ENCODE measurements around the gene TCEAL6.
"Not testable (repeated sequence)": the region's sequence is repeated elsewhere in the genome, so short reads cannot be mapped to it uniquely, and the experiment has no call there.

The TCEAL6 gene

GRCh38 chrX:102142274-102142673 lies at the start of gene TCEAL6:
TSS of gene TCEAL6 (minus strand) at chrX:102142481.
- not testable (repeated sequence) for DNase-seq (ENCODE audit: low read depth, low spot score); H3K27ac ChIP-seq; H3K4me3 ChIP-seq; H3K9me3 ChIP-seq (ENCODE audit: low read depth, low read length); H3K9ac ChIP-seq (ENCODE audit: insufficient read length); H3K36me3 ChIP-seq (ENCODE audit: insufficient read depth, low read length)

- H3K9ac ChIP-seq (ENCODE audit: insufficient read length) = no peak overlapping the region
- H3K9me3 ChIP-seq (ENCODE audit: low read depth, low read length) = no peaks in the 10 kb centered on the region
- H3K27ac ChIP-seq = no peak overlapping the region
- no peak for TF ChIP-seq EZH2 (IDR thresholded peaks at IDR 0.05)
- TF ChIP-seq FOXP2 (optimal IDR thresholded peaks at IDR 0.05; ENCODE audit: control extremely low read depth, extremely low read length, insufficient read depth) = no peak
- no peak for TF ChIP-seq POLR2AphosphoS5 (IDR thresholded peaks at IDR 0.05; ENCODE audit: borderline replicate concordance, low read depth, low read length)
- DNase-seq (ENCODE audit: low read depth, low spot score) = no peak
- H3K36me3 ChIP-seq (ENCODE audit: insufficient read depth, low read length) = no peaks in the 10 kb centered on the region
- no peak overlapping the region for H3K4me3 ChIP-seq
Measured at GRCh38 chrX:102185967-102186720, 43.9 kb upstream of the TCEAL6 start.

- Histone ChIP-seq H3K36me3 (ENCODE audit: insufficient read depth, low read length) (no peaks in the 10 kb centered on the region), H3K4me3 (no peak within 1 kb of the TSS), H3K9ac (ENCODE audit: insufficient read length) (no peak within 1 kb of the TSS), H3K27ac (no peak within 1 kb of the TSS), H3K9me3 (ENCODE audit: low read depth, low read length) (no peaks in the 10 kb centered on the region)
- TF ChIP-seq FOXP2 (optimal IDR thresholded peaks at IDR 0.05; ENCODE audit: control extremely low read depth, extremely low read length, insufficient read depth) (no peak), EZH2 (IDR thresholded peaks at IDR 0.05) (no peak), POLR2AphosphoS5 (IDR thresholded peaks at IDR 0.05; ENCODE audit: borderline replicate concordance, low read depth, low read length) (no peak)
- DNase-seq (ENCODE audit: low read depth, low spot score) = no peak
Measured at GRCh38 chrX:102155806-102156179, 13.5 kb upstream of the TCEAL6 start, which contains the start of gene BEX5. TSS of gene BEX5 (minus strand) at chrX:102155977. CDS start at chrX:102154265, 1,712 bp downstream.

GRCh38 chrX:102154900-102155805 lies 12.9 kb upstream of the TCEAL6 start:
- no peak overlapping the region for H3K4me3 ChIP-seq
- TF ChIP-seq POLR2AphosphoS5 (IDR thresholded peaks at IDR 0.05; ENCODE audit: borderline replicate concordance, low read depth, low read length) (no peak), EZH2 (IDR thresholded peaks at IDR 0.05) (no peak), FOXP2 (optimal IDR thresholded peaks at IDR 0.05; ENCODE audit: control extremely low read depth, extremely low read length, insufficient read depth) (no peak)
- DNase-seq (ENCODE audit: low read depth, low spot score) = no peak
- H3K9ac ChIP-seq (ENCODE audit: insufficient read length) = no peak overlapping the region
- no peaks in the 10 kb centered on the region for H3K9me3 ChIP-seq (ENCODE audit: low read depth, low read length)
- no peaks in the 10 kb centered on the region for H3K36me3 ChIP-seq (ENCODE audit: insufficient read depth, low read length)
- no peak overlapping the region for H3K27ac ChIP-seq

GRCh38 chrX:102154218-102154860 lies 12.1 kb upstream of the TCEAL6 start:
- no peak for DNase-seq (ENCODE audit: low read depth, low spot score)
- no peak overlapping the region for H3K27ac ChIP-seq
- no peak overlapping the region for H3K4me3 ChIP-seq
- no peak overlapping the region for H3K9ac ChIP-seq (ENCODE audit: insufficient read length)
- TF ChIP-seq EZH2 (IDR thresholded peaks at IDR 0.05) (no peak), FOXP2 (optimal IDR thresholded peaks at IDR 0.05; ENCODE audit: control extremely low read depth, extremely low read length, insufficient read depth) (no peak), POLR2AphosphoS5 (IDR thresholded peaks at IDR 0.05; ENCODE audit: borderline replicate concordance, low read depth, low read length) (no peak)
- H3K36me3 ChIP-seq (ENCODE audit: insufficient read depth, low read length) = no peaks in the 10 kb centered on the region
- H3K9me3 ChIP-seq (ENCODE audit: low read depth, low read length) = no peaks in the 10 kb centered on the region

GRCh38 chrX:102141631-102142030 lies 650 bp downstream of the TCEAL6 start:
- H3K9me3 ChIP-seq (ENCODE audit: low read depth, low read length); H3K4me3 ChIP-seq; H3K36me3 ChIP-seq (ENCODE audit: insufficient read depth, low read length); H3K9ac ChIP-seq (ENCODE audit: insufficient read length); H3K27ac ChIP-seq; DNase-seq (ENCODE audit: low read depth, low spot score): not testable (repeated sequence)

- not testable (repeated sequence) for H3K9me3 ChIP-seq (ENCODE audit: low read depth, low read length); DNase-seq (ENCODE audit: low read depth, low spot score); H3K4me3 ChIP-seq; H3K9ac ChIP-seq (ENCODE audit: insufficient read length); H3K27ac ChIP-seq; H3K36me3 ChIP-seq (ENCODE audit: insufficient read depth, low read length)
Measured at GRCh38 chrX:102140876-102141275, 1.4 kb downstream of the TCEAL6 start.

- no peak for DNase-seq (ENCODE audit: low read depth, low spot score)
- Histone ChIP-seq H3K4me3 (no peak overlapping the region), H3K27ac (no peak overlapping the region), H3K9me3 (ENCODE audit: low read depth, low read length) (no peaks in the 10 kb centered on the region), H3K9ac (ENCODE audit: insufficient read length) (no peak overlapping the region), H3K36me3 (ENCODE audit: insufficient read depth, low read length) (no peaks in the 10 kb centered on the region)
- no peak for TF ChIP-seq POLR2AphosphoS5 (IDR thresholded peaks at IDR 0.05; ENCODE audit: borderline replicate concordance, low read depth, low read length)
- TF ChIP-seq FOXP2 (optimal IDR thresholded peaks at IDR 0.05; ENCODE audit: control extremely low read depth, extremely low read length, insufficient read depth) = no peak
- TF ChIP-seq EZH2 (IDR thresholded peaks at IDR 0.05) = no peak
Measured at GRCh38 chrX:102138064-102138463, 4.2 kb downstream of the TCEAL6 start.

All from SK-N-MC (cell line).